ENCODE data around the gene COG5. TPM values are rescaled to one million over a fixed set of nuclear protein-coding genes. Genes with fewer than 3 reads are reported as not detected.

Gene COG5
- total and polyA plus RNA-seq, 10 of the 15 experiments (the other 5 are each of a cell fraction or from before 2014, with no cell fraction given), result 5.5 to 27.9 (median 15.6) TPM

GRCh38 chr7:107304636-107305035 is 259.1 kb downstream of the COG5 start:
- Histone ChIP-seq H3K4me1 (ENCODE audit: control insufficient read depth, insufficient read depth, low read length) (no peaks in the 10 kb centered on the region), H3K9me3 (replicated peaks; ENCODE audit: control insufficient read depth, insufficient read depth, low read length) (no peaks in the 10 kb centered on the region; the same call in 2 of the 3 replicates), H3K4me3 (no peak overlapping the region), H3K9ac (ENCODE audit: control insufficient read depth, insufficient read depth, low read length) (no peak overlapping the region), H3K4me2 (ENCODE audit: control insufficient read depth, insufficient read depth) (no peak overlapping the region), H3K36me3 (ENCODE audit: control insufficient read depth in 2 of 2, insufficient read depth in 2 of 2, low read length in 1 of 2) (no peaks in the 10 kb centered on the region), H4K20me1 (ENCODE audit: control insufficient read depth, insufficient read depth) (no peaks in the 10 kb centered on the region), H3K27ac (ENCODE audit: control insufficient read depth, insufficient read depth) (no peak overlapping the region), H3K79me2 (ENCODE audit: control insufficient read depth, insufficient read depth, low read length) (no peaks in the 10 kb centered on the region), H2AFZ (ENCODE audit: control insufficient read depth, low read depth, low read length) (no peak overlapping the region), H3K27me3 (replicated peaks in 1 of 2; ENCODE audit: control insufficient read depth in 2 of 2, insufficient read depth in 2 of 2, low read length in 1 of 2) (no peaks in the 10 kb centered on the region)
- 94% methylated on average over 3 of the region's 3 CpGs for WGBS (ENCODE audit: insufficient coverage, insufficient replicate concordance, low lambda C conversion rate, missing lambda C conversion rate)
- ATAC-seq (no peak), FAIRE-seq (no peak), DNase-seq (ENCODE audit: low read depth, low spot score) (no peak)
- BruUV-seq (replicated peaks), result no TSS peak
- CTCF ChIA-PET, result no interaction called here
- SMC1A ChIA-PET (ENCODE audit: uncharacterized antibody, unreplicated experiment), result no interaction called here
- in situ Hi-C loops (cut with MboI) (no loop called here), intact Hi-C loops (cut with micrococcal nuclease; ENCODE audit: unreplicated experiment) (no loop called here)
- POLR2A ChIA-PET, result no interaction called here
- RAD21 ChIA-PET (ENCODE audit: unreplicated experiment), result no interaction called here
- TF ChIP-seq HCFC1 (IDR thresholded peaks at IDR 0.05; ENCODE audit: low read length), result no peak
- TF ChIP-seq CBFB (IDR thresholded peaks at IDR 0.05; ENCODE audit: low read depth), result no peak
- TF ChIP-seq LARP7 (IDR thresholded peaks at IDR 0.05), result no peak
- TF ChIP-seq RFX5 (IDR thresholded peaks at IDR 0.05; ENCODE audit: low read depth, low read length), result no peak
- no peak for TF ChIP-seq E2F4 (IDR thresholded peaks at IDR 0.05; ENCODE audit: low read depth, low read length)
- no peak for TF ChIP-seq ZNF217 (IDR thresholded peaks at IDR 0.05)
- TF ChIP-seq KLF5 (IDR thresholded peaks at IDR 0.05; ENCODE audit: partially characterized antibody), result no peak
- no peak for TF ChIP-seq SUPT20H (IDR thresholded peaks at IDR 0.05; ENCODE audit: borderline replicate concordance, control insufficient read depth, low read depth, low read length)
- TF ChIP-seq KAT2A (conservative IDR thresholded peaks at IDR 0.05; ENCODE audit: control insufficient read depth, low read depth, low read length), result no peak
- no peak for TF ChIP-seq ZBED1 (IDR thresholded peaks at IDR 0.05; ENCODE audit: borderline replicate concordance)
- TF ChIP-seq JUND (IDR thresholded peaks at IDR 0.05; ENCODE audit: low read depth, low read length), result no peak
- no peak for TF ChIP-seq POU2F2 (IDR thresholded peaks at IDR 0.05; ENCODE audit: borderline replicate concordance, low read depth, low read length)
- TF ChIP-seq SREBF2 (IDR thresholded peaks at IDR 0.05; ENCODE audit: low read length), result no peak
- no peak for TF ChIP-seq BCL11A (IDR thresholded peaks at IDR 0.05; ENCODE audit: low read depth, low read length)
- TF ChIP-seq RELB (IDR thresholded peaks at IDR 0.05; ENCODE audit: low read depth), result no peak
- no peak for TF ChIP-seq JUNB (IDR thresholded peaks at IDR 0.05)
- TF ChIP-seq TARDBP (IDR thresholded peaks at IDR 0.05; ENCODE audit: borderline replicate concordance), result no peak
